Stomach (tissue), 4 donors: ENCODE data around the gene HCN1.
"Not testable (repeated sequence)": the region's sequence is repeated elsewhere in the genome, so short reads cannot be mapped to it uniquely, and the experiment has no call there.

Source experiments
- EP300 ChIP-seq: sonication (generic); formaldehyde crosslinking; IDR thresholded peaks from one replicate; pipeline ENCODE4 v1.6.1; 2017; ENCODE audit warnings: antibody characterized with exemption
- POLR2A ChIP-seq, 4 donors: fragments of 450-650 bp; IDR thresholded peaks; one replicate each; pipeline ENCODE4 v1.6.1; 2016; ENCODE audit warnings: antibody characterized with exemption in 4 of 4, control low read depth in 2 of 4, mild to moderate bottlenecking in 1 of 4, moderate library complexity in 1 of 4
- POLR2AphosphoS5 ChIP-seq, 3 donors: sonication (generic); formaldehyde crosslinking; IDR thresholded peaks; one replicate each; pipeline ENCODE4 v1.6.1; 2016; ENCODE audit warnings: antibody characterized with exemption in 3 of 3
- TF ChIP-seq, protein P1 (sequence below), 7 experiments: fragments of 450-650 bp in 4 of 7; fragments of 200-600 bp in 3 of 7; sonication (generic) in 3 of 7; IDR thresholded peaks; one replicate each; pipeline ENCODE4 v1.5.1; 2016 to 2019; ENCODE audit warnings: antibody characterized with exemption in 7 of 7, control low read depth in 2 of 7, mild to moderate bottlenecking in 1 of 7

GRCh38 chr5:45586001-45586400 is 110.2 kb downstream of the HCN1 start:
- TF ChIP-seq, protein P1, sequence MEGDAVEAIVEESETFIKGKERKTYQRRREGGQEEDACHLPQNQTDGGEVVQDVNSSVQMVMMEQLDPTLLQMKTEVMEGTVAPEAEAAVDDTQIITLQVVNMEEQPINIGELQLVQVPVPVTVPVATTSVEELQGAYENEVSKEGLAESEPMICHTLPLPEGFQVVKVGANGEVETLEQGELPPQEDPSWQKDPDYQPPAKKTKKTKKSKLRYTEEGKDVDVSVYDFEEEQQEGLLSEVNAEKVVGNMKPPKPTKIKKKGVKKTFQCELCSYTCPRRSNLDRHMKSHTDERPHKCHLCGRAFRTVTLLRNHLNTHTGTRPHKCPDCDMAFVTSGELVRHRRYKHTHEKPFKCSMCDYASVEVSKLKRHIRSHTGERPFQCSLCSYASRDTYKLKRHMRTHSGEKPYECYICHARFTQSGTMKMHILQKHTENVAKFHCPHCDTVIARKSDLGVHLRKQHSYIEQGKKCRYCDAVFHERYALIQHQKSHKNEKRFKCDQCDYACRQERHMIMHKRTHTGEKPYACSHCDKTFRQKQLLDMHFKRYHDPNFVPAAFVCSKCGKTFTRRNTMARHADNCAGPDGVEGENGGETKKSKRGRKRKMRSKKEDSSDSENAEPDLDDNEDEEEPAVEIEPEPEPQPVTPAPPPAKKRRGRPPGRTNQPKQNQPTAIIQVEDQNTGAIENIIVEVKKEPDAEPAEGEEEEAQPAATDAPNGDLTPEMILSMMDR (IDR thresholded peaks at IDR 0.05): not testable (repeated sequence)
- not testable (repeated sequence) for TF ChIP-seq EP300; POLR2AphosphoS5 (IDR thresholded peaks at IDR 0.05); POLR2A (IDR thresholded peaks at IDR 0.05)
